Right kidney (tissue), 1 donor: Measurements from ENCODE around the gene SPAG9.
"Not testable (repeated sequence)": the region's sequence is repeated elsewhere in the genome, so short reads cannot be mapped to it uniquely, and the experiment has no call there.

Experiments
- DNase-seq: peaks from one replicate; pipeline ENCODE4 v3.0.0-alpha.2; 2016

Gene SPAG9

DNA sequence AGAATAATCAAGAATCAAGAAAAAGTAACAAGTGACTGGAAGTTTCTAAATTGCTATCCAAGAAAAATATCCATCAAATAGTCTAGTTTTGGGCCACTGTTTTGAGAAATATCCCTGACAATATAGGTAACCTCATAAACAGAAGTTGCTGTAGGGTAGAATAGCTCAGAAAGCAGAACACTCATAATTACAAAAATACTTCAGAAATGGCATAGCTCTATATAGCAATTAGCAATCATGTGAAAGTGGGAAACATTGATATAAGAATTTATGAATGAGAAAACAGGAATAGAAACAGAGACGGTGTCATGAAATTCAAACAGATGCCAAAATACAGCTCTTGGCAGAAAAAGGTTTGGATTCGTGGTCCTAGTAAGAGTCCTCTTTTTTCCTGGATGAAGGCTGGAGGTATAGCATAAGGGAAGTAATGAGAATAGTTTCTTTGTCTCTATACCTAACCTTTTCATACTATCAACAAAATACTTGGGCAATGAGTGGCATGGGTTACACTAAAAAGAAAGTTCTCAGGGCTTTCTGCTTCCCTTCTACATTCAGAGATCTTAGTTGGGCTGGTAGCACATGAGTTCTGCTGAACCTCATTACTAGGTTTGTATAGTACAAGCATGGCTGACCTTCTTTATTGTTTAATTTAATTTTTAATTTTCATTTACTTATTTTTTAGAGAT, 33.5 kb downstream of the SPAG9 start:
- no peak for DNase-seq

DNA sequence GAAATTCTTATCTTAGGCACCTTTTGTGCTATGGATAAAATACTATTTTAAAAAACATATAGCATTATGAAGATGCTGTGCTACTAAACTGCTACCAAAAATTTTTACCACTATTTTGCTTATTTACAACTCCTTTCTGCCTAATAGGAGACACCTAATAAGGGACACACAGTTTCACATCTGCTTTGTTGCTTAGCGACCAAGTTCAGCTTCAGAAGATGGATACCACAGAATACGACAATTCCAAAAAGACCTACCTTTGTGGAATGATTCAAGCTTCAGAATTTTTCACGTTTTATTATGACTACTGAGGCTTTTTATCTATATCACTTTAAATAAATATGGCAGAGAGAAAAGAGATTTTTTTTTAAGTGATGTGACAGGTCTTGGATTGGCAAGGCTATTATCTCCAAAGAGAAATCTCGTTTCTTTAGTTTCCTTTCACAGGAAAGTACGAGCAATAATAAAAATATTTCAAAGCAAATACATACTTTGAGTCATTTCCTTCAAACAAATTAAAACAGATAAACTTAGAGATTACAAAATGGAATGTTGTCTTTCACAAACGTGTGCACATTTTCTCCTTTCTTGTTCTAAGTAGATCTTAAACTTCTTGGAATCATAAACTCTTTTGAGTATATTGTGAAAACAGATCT, 35.4 kb downstream of the SPAG9 start:
- no peak for DNase-seq

DNA sequence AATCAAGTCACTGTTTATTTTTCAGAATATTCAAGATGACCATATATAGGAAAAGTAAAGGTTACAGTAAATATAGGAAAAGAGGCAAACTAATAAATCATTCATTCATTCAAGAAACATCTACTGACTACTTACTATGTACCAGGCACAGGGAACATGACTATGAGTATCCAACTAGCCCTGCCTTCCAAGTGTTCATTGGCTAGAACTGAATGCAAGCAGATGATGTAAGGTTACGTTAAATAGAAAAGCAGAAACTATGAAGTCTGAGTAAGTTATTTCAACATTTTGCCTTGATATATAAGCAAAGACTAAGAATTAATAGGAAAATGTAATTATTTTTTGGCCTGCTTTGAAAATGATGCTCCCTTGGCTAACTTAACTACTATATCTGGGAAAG, 36.7 kb downstream of the SPAG9 start:
- DNase-seq: no peak

DNA sequence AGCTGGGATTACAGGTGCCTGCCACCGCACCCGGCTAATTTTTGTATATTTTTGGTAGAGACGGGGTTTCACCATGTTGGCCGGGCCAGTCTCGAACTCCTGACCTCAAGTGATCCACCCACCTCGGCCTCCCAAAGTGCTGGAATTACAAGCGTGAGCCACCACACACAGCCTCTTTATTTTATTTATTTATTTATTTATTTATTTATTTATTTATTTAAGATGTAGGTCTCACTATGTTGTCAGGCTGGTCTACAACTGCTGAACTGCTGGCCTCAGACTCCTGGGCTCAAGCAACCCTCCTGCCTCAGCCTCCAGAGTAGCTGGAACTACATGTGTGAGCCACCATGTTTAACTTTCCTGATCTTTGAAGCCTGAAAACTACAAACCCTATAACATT, 37.3 kb downstream of the SPAG9 start:
- not testable (repeated sequence) for DNase-seq

DNA sequence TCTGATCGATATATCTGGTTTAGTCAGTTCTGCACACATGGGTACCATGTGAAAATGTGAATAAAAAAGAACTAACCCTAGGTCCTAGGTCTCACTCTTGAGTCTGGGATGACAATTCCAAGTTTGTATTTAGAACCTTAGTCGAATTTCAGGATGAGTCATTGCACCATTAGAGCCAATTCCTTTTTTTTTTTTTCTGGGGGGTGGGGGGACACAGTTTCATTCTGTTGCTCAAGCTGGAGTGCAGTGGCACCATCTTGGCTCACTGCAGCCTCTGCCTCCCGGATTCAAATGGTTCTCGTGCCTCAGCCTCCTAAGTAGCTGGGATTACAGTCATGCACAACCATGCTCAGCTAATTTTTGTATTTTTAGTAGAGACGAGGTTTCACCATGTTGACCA, 41.6 kb downstream of the SPAG9 start:
- DNase-seq: no peak

DNA sequence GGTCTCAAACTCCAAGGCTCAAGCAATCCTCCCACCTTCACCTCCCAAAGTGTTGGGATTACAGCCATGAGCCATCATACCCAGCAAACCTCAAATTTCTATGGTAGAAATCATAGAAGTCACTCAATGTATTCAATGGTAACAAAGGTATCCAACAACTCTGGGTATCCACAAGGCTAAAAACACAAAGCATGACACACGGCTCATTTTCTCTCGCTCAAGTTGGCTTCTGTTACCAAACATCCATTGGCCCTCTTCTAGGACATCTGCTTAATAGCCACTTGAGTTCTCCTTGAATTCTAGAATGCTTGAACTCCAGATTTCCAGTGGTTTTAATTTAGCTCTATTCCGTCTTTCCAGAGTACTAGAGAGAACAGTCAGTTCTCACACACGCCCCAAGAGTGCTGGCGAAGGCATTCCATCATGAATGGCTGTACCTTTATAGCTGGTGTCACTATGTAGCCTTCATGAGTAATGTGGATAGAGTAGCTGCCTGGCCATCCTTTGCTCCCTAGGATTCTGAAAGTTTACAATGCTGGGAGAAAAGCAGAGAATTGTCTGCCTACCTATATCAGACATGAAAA, 42.6 kb downstream of the SPAG9 start:
- DNase-seq: no peak

DNA sequence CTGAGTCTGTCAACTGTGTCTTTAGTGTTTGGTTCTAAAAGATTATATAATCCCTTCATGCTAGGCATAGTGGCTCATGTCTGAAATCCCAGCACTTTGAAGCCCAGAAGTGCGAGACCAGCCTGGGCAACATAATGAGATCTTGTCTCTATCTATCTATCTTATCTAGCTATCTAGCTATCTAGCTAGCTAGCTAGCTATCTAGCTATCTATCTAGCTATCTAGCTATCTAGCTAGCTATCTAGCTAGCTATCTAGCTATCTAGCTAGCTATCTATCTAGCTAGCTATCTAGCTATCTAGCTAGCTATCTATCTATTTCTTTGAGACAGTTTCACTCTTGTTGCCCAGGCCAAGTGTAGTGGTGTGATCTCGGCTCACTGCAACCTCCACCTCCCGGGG, 43.8 kb downstream of the SPAG9 start:
- DNase-seq: no peak

DNA sequence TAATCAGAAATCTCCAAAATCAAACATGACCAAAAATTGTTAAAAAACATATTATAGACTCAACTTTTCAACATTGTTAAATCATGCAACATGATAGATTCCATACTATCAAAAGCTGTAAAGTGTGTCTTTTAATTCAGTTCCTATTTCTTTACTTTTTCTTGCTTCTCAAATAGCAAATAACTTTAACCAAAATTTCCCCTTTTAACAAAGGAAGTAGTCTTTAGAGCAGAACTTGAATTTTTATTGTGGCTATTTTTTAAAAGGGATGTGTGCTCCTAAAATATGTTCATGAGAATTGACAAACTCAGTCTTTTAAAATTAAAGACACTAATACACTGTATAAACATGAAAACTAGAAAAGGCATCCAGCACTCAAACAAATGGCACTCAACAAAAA, 49.1 kb downstream of the SPAG9 start:
- DNase-seq: no peak

DNA sequence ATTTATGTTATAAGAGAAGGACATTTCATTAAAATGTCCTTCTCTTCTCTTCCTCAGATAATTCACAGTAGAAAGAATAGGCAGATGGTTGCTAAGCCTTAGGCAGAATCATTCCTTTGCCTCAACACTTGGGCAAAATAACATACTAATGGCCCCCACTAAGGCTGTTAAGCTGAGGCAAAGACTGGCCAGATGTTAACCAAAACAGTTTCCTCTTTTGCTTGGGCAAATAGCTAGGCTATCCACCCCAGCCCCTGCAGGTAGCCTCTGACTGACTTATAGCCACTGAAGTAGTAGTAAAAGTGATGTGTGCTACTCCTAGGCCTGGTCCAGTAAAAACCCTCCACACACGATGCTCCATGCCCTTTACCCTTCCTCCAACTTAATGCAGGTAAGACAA, 55.2 kb downstream of the SPAG9 start:
- no peak for DNase-seq

DNA sequence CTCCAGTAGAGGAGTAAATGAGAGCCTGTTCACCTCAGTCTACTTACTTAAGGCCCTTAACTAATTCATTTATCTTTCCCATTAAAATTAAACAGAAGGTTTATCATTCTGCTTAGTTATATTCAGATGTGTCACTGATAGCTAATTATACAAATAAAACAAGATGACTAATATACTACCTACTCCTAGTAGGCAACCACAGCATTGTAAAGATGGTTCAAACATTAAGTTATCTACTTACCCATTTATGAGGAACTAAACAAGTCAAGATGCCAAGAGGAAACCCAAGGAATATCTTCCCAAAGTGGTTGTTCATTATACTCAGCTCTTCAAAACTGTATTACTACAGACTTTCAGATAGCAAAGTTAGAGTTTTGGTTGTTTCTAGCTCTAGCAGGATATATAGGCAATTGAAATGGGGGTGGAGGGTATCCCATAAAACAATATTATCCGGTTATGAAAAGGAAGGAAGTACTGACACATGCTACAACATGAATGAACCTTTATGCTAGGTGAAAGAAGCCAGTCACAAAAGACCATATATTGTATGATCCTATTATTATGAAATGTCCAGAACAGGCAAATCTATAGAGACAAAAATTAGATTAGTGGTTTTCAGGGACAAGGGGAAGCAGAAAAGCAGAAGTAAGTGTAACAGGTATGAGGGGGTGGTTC, 56.5 kb downstream of the SPAG9 start:
- no peak for DNase-seq

DNA sequence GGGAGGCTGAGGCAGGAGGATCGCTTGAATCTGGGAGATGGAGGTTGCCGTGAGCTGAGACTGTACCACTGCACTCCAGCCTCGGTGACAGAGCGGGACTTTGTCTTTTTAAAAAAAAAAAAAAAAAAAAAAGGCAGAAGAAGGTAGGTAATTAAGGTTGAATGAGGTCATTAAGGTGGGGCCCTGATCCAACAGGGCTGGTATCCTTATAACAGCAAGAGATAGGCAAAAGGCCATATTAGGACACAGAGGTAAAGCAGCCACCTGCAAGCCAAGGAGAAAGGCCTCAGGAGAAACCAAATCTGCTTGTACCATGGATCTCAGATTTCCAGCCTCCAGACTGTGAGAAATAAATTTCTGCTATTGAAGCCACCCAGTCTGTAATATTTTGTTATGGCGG, 60.3 kb downstream of the SPAG9 start:
- no peak for DNase-seq

DNA sequence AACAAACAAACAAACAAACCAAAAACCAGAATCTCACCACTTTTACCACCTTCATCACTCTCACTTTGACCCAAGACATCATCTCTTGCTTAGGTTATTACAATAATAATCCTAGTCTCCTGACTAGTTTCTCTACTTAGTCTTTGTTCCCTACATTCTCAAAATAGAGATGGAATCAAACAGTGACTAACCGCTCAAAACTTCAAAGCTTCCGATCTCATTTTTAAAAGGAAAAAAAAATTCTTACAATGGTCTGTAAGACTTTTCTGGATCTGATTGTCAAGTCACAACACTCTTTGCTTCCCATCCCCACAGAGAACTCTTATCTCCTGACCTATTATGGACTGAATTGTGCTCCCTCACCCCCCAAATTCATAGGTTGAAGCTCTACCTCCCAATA, 60.9 kb downstream of the SPAG9 start:
- no peak for DNase-seq

DNA sequence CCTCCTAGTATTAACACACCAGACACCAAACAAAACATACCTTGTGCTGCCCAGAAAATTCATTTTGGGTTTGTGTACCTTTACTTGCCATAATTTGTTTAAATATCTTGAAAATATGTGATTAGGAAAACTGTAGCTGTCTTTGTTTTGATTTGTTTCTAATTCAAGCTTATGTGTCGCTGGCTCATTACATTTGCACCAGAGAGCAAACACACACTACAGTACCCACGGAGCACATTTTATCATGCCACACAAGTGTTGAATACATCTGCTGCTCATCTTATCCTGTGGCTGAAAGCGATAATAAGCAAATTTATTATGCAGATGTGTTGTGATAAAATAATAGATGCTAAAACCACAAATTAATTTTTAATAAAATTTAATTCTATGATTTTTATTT, 63.1 kb downstream of the SPAG9 start:
- no peak for DNase-seq

DNA sequence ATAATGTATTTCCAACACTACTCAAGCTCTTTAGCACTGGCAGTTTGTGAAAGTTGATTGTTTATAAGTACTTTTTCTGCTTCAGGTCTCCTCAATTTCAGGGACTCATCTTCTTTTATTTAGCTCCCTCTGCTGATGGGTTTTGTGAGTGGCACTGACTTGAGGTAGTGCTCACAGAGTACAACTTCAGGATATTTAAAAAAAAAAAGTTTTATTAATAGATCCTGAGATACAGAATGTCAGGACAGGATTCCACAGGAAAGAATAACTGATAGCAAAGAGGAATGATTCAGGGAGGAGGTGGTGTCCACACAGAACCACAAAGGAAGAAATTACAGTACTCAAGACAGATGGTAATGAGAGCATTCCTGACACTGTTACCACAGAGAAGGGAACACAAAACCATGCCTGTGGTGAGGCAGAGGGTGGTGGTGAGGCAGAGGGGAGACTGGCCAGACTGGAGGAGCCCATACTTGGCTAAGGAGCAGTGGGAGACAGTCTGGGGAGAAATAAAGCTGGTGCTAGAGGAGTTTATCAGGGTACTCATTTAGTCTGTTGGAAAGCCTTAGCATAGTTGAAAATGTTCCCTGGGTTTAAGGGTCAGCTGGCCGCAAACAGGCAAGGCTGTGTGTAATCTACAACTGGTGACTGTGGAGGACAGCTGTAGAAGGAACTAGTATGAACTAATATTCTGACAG, 63.7 kb downstream of the SPAG9 start:
- DNase-seq: peak; percentile 26

DNA sequence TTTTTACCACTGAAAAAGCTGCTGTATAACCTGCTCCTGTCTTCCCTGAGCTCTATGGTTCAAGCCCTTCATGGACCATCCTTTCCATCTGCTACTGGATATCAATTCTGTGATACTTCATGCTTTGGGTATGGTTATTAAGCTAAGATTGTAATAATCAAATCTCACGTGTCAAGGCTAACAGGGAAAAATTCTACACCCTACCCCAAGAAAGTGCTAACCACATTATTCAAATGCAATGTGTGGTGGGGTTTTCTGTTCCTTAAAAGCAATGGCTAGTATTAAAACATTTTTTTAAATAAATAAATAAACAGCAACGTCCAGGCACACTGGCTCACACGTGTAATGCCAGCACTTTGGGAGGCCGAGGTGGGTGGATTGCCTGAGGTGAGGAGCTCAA, 65.9 kb downstream of the SPAG9 start:
- DNase-seq: no peak

DNA sequence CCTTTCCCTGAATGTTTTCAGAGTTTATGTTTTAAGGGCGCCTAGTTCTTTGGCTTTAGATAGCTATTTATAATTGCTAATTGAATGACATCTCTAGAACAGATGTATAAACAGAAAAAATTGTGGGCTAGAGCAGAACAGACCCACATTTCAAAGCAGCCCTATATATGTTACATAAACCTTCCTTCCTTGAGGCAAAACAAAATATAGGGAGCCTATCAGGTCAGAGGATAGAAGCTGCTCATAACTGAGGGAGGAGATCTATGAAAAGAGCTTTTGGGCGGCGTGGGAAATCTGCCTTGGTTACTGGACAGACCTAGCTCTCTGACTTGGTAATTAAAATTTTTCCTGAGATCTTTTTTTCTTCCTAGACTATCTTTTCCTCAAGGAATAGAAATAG, 68.4 kb downstream of the SPAG9 start:
- no peak for DNase-seq

DNA sequence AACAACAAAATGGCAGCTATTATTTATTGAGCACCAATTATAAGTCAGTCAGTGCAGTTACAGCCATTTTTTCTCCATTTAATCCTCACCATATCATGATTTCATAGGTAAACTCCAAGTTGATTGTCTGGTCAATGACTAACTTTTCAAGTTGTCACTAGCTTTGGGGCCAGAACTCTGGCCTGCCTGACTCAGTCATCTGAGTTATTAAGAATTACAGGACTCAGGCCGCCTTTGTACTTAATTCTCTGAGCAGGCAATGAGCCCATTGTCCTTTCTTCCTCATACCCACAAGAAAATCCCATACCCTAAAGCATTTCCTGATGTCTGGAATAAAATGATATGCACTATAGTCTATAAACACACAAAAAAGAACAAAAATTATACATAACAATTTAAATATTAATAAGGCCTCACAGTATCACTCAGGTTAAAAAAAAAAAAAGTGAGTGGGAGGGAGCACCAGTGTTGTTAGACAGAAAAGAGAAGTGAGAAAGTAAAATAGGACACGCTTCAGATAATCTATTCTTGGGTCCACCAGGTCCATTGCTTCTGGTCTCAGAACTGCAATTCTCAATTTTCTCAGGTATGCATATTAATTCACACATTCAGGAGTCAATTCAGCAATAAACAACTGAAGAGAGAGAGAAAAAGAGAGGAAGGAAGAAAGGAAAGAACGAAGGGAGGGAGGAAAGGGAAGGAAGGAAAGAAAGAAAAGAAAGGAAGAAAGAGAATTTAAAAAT, 70.2 kb downstream of the SPAG9 start:
- no peak for DNase-seq

DNA sequence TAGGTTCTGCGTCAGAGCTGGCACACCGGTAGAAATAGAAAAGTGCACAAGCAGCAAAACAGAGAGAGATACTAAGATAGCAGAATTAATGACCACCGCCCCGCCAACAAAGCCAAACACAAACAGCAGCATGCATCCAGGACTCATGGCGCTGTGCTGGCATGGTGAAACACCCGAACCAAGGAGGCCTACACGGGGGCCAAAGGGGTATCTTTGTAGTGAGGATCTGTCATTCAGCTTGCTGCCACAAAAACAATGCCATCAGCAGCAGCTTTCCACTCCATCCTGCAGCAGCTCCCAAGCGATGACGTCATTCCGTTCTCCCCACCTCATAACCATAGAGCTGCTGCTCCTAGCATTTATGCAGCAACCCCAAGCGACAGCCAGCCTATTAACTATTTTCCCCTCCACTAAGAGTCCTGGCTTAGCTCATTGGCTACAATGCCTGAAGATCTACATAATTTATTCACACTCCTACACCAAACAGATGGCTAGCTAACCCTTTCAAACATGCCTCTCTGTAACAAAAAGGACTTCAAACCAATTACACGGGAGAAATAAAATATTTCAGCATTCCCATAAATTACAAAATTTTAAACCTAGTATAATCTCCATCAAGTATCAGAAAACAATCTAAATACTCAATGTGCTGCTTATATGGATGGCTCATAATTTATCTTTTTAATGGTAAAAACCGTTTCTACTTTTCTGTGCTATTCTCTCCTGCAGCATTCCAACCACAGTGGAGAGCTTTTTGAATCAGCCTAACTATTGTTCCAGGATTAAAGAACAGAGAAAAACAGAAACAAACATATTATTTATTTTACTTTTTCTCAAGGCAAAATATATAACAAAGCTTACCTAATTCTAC, 73.9 kb downstream of the SPAG9 start:
- peak; percentile 88 for DNase-seq

DNA sequence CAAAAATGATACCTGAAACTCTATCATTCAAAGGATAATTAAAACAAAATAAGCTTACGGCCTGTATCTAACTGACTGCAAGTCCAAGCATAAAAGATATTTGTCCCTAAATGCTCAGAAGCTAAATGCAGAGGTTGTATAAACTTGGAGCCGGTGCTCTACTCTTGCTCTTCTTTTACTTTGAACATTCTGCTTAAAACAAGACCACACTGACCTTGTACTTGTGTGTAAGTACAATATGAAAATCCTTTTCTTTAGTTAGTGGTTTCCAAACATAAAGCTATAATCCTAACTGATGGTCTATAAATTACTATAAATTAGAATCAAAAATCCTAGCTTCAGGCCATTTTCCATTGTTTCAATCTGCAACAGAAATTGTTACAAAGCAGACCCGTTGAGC, 74.6 kb downstream of the SPAG9 start:
- no peak for DNase-seq

DNA sequence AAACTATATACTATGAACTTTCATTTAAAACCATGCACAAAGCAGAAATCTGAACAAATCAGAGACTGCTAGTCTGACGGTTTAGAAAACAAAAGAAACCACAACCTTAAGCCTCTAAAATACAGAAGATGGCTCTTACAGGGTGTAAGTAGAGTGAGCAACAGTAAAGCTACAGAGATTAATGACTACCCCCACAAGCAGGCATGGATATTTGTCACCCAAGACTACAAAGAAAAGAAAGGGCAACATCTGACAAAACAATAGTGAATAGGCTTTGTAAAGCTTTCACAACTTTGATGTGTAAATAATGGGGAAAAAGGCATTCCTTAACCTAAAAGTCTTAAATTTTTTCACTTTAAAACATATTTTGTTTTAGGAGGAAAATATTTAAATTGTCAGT, 75.0 kb downstream of the SPAG9 start:
- DNase-seq: peak; percentile 32

DNA sequence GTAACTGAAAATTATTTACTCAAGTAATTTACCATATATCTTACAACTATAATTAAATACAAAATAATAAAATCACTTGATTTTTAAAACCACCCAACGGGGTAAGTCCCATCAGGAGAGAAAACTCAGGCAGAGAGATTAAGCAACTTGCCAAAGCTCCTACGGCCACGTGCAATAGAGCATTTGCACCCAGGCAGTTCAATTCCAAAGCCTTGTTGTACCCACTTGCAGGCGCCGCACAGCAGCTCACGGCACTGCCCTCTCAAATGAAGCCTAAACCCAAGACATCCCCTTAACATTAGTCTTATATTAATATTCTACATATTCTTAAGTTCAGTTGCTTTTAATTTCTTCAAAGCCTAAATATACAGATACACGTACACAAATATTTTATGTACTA, 75.7 kb downstream of the SPAG9 start:
- peak; percentile 9 for DNase-seq
